22Rv1 (cell line): ENCODE results near the gene ZBTB20.

Experiments used
- CTCF ChIP-seq: fragments of 450-650 bp; IDR thresholded peaks from 2 replicates; pipeline ENCODE4 v1.5.1; 2017; ENCODE audit warnings: mild to moderate bottlenecking
- ZFX ChIP-seq: fragments of 450-650 bp; IDR thresholded peaks from 2 replicates; pipeline ENCODE4 v1.6.1; 2017; ENCODE audit warnings: antibody characterized with exemption, borderline replicate concordance

DNA sequence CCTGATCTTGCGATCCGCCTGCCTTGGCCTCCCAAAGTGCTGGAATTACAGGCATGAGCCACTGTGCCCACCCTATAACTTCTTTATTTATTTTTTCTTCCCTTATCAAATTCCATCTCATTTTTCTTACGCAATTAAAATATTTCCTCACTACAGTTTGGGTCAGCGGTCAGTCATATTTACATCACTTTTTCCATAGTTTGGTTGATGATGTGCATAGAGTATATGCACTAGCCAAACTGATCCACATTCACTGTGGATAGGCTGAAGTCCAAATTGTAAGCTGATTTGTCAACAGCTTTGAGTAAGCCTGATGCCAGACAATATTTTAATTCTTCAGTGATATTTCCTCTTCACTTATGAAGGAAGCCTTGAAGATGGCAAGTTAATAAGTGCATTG, 596.9 kb downstream of the ZBTB20 start:
- TF ChIP-seq CTCF = no peak
- no peak for TF ChIP-seq ZFX
